Hypothalamus (tissue), 51 donors: Measurements from ENCODE around the gene ZNF608.

ENCODE experiments used
- DNase-seq, 51 donors: peaks; one replicate each; lab custom pipeline; 2025; lab: John Stamatoyannopoulos, UW

The ZNF608 gene

GRCh38 chr5:124700333-124700732 lies 46.1 kb downstream of the ZNF608 start:
- no peak for DNase-seq

GRCh38 chr5:124698770-124699169 lies 47.7 kb downstream of the ZNF608 start:
- no peak for DNase-seq

GRCh38 chr5:124697933-124698591 lies 48.4 kb downstream of the ZNF608 start:
- no peak for DNase-seq

- no peak for DNase-seq
Observed at GRCh38 chr5:124697501-124697900, 48.9 kb downstream of the ZNF608 start.

- no peak for DNase-seq
Observed at GRCh38 chr5:124696898-124697297, 49.5 kb downstream of the ZNF608 start.
